HG02610 (cell line): ENCODE results near the gene FGF18.
"Not testable (repeated sequence)": the region's sequence is repeated elsewhere in the genome, so short reads cannot be mapped to it uniquely, and the experiment has no call there.

Source experiments
- ATAC-seq: cut with Tn5 transposase; IDR thresholded peaks from one replicate; pipeline ENCODE4 v1.9.1; 2021; ENCODE audit warnings: mild to moderate bottlenecking, moderate library complexity; ENCODE audit not compliant: unreplicated experiment

FGF18 gene

DNA sequence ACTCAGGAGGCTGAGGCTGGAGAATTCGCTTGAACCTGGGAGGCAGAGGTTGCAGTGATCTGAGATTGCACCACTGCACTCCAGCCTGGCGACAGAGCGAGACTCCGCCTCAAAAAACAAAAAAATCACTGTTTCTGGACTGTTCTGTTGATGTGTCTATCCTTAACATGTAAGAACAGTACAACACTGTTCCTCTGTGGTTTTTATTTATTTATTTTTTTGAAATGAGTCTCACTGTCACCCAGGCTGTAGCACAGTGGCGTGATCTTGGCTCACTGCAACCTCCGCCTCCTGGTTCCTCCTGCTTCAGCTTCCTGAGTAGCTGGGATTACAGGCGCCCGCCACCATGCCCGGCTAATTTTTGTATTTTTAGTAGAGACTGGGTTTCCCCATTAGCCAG lies 20.8 kb upstream of the FGF18 start:
- ATAC-seq: not testable (repeated sequence)

DNA sequence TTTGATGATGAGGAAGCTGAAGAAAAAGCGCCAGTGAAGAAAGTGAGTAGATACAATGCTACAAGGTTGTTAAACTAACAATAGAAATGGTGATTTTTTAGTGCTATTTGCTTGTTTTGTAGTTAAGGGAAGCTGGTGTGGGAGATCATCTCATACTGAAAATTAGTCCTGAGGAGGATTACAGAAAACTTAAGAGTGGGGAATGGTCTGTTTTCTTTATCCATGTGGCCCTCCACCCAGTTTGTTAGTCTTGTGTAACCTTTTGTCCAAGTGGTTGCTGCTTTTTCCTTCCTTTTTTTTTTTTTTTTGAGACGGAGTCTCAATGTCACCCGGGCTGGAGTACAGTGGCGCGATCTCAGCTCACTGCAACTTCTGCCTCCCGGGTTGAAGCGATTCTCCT lies 19.3 kb upstream of the FGF18 start:
- ATAC-seq: no peak

DNA sequence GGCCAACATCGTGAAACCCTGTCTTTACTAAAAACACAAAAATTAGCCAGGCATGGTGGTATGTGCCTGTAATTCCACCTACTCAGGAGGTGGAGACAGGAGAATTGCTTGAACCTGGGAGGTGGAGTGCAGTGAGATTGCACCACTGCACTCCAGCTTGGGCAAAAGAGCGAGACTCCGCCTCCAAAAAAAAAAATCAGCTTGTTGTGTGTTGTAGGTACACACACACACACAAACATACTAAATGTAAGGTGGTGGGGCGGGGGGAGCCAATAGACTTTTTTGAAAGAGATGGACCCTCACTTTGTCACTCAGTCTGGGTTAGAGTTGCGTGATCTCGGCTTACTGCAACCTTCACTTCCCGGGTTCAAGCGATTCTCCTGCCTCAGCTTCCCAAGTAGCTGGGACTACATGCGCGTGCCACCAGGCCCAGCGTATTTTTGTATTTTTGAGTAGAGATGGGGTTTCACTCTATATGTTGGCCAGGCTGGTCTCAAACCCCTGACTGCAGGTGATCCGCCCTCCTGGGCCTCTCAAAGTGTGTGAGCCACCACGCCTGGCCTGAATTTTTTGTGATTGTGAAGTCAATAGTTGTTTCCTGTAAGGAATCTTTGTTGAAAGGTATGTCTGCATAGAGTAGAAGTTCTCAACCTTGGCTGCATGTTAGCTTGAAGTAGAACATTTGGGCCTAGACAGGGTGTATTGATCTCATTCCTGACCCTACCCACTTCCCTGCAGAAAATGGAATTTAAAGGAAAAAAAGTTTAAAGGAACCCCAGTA lies 18.1 kb upstream of the FGF18 start:
- ATAC-seq: no peak

DNA sequence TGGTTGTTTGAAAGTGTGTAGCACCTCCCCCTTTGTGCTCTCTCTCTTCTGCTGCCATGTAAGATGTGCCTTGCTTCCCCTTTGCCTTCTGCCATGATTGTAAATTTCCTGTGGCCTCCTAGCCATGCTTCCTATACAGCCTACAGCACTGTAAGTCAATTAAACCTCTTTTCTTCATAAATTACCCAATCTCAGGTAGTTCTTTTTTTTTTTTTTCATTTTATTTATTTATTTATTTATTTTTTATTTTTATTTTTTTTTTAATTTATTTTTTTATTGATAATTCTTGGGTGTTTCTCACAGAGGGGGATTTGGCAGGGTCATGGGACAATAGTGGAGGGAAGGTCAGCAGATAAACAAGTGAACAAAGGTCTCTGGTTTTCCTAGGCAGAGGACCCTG lies 16.7 kb upstream of the FGF18 start:
- ATAC-seq: not testable (repeated sequence)

DNA sequence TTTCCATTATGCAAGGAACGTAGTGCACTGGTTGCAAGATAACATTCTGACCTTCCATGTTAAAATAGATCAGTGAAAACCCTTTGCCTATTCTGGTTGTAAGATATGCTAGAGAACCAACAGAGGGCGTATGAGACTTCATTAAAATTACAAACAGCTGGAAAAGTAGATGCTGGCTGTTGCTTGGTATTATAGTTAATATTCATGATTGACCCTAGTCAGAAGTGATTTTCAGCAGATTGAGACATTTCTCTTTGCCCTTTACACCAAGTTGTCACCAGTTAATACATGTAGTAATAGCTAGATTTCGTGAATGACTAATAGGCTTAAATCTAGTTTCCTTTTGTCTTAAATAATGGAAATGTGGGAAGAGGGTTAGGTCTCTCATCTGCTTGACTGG lies 13.8 kb upstream of the FGF18 start:
- no peak for ATAC-seq

DNA sequence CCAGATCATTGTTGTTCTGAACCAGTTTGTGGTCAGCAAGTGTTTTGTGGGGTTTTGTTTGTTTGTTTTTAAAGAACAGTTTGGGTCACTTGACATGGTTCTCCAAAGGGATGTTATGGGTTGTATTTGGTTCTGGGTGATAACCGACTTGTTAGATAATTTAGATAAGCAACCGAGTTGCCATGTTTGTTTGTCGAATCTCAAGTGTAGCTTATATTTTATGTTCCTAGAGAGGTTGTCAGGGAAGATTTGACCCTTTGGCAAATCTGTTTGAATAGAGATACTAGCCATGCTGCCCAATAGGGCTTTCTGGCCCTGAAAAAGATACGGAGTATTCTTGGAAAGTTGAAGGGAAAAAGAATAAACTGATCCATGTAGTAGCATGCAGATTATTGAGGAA lies 12.2 kb upstream of the FGF18 start:
- ATAC-seq: no peak

DNA sequence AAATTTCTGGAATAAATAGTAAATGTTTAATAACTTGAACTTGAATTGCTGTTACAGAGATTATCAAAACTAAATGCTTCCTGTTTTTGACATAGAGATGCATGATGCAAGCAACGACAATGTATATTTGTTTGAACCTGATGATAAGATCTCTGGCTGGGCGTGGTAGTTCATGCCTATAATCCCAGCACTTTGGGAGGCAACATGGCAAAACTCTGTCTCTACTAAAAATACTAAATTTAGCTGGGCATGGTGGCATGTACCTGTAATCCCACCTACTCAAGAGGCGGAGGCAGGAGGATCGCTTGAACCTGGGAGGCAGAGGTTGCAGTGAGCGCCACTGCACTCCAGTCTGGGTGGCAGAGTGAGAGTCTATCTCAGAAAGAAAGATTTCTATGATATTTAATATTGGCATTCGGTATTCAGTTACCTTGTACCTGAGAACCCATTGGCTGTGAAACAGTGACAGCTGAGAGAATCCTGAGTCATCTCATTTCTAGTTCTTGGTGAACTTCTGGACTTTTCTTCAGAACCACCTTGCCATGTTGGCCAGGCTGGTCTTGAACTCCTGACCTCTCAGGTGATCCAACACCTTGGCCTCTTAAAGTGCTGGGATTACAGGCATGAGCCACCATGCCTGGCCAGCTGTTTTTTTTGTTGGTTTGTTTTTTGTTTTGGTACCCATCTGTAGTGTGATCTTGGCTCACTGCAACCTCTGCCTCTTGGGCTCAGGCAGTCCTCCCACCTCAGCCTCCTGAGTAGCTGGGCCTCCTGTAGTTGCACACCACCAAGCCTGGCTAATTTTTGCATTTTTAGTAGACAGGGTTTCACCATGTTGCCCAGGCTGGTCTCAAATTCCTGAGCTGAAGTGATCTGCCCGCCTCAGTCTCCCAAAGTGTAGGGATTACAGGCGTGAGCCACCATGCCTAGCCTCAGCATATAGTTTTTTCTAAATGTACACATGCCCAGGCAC lies 10.0 kb upstream of the FGF18 start:
- no peak for ATAC-seq

DNA sequence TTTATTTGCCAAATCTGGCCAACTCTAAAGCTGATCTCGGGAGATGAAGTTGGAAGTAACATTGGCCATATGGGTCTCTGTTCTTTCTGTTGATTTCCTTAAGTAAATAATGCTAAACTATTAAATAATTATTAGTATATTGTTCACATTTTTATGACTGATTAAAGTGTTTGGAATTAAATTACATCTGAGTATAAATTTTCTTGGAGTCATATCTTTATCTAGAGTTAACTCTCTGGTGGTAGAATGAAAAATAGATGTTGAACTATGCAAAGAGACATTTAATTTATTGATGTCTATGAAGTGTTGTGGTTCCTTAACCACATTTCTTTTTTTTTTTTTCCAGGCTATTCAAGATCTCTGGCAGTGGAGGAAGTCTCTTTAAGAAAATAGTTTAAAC lies 9.3 kb upstream of the FGF18 start:
- no peak for ATAC-seq

DNA sequence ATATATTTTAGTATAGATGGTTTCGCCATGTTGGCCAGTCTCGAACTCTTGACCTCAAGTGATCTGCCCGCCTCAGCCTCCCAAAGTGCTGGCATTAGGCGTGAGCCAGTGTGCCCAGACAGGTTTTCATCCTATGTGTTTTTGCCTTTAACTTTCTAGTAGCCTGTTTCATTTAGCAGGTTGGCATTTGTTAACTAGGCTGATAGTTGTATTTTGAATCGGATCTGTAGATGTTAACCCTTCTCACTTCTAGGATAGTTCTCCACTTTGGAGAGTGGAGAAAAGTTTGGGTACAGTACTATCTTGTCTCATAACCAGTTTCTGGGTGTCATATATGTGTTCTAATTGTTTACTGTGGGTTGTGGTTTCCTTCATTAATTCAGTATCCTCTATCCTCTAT lies 7.3 kb upstream of the FGF18 start:
- no peak for ATAC-seq

DNA sequence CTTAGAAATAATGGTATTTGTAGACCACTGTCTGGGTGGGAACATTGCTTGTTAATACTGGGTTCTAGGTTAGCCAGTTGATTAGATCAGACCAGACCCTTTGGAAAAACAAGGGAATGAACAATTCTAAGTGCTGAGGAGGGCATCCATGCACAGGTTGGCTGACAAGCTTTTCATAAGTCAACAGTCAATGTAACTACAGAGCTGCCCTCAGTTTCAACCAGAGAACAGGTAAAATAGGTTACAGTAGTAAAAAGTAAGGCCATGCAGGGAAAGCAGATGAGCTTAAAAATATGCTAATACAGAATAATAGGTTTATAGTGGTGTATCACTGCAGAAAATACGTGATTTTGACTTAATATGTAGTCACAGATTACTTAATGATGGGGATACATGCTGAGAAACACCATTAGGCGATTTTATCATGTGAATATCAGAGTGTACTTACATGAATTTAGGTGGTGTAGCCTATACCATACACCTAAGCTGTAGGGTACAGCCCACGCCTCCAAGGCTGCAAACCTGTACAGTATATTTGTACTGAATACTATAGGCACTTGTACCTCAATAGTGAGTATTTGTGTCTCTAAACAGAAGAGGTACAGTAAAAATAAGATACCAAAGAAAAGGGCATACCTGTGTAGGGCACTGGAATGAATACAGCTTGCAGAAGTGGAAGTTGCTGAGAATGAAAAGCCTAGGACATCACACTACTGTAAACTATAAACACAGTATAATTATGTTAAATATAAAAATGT lies 6.1 kb upstream of the FGF18 start:
- no peak for ATAC-seq

DNA sequence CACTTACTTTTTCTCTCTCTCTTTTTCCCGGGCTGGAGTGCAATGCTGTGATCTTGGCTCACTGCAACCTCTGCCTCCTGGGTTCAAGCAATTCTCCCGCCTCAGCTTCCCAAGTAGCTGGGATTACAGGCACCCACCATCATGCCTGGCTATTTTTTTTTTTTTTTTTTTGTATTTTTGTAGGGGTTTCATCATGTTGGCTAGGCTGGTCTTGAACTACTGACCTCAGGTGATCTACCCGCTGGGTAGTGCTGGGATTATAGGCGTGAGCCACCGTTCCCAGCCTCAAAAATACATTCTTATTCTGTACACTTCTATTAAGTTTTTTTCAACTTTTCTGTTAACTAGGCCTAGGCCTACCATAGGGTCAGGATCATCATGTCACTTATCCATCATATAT lies 5.5 kb upstream of the FGF18 start:
- not testable (repeated sequence) for ATAC-seq

DNA sequence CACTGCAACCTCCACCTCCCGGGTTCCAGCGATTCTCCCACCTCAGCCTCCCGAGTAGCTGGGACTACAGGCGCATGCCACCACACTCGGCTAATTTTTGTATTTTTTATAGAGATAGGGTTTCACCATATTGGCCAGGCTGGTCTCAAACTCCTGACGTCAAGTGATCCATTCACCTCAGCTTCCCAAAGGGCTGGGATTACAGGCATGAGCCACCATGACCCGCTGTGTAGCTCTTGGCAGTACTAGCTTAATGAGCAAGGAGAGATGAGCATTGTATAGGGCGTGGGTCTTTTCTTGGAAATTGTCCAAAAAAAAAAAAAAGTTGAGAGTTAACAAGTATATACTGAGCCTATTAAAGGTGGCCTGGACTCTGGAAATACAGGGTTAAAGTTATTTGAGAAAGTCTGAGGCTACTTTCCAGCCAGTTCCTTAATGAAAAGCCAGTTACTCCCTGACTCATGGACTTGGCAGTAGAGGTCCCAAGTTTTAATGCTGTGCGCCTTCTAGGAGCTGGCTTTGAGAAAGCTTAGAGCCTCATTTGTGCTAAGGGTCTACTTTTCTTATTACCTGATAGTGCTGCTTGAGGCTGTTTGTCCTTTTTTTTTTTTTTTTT lies 4.2 kb upstream of the FGF18 start:
- ATAC-seq: no peak

DNA sequence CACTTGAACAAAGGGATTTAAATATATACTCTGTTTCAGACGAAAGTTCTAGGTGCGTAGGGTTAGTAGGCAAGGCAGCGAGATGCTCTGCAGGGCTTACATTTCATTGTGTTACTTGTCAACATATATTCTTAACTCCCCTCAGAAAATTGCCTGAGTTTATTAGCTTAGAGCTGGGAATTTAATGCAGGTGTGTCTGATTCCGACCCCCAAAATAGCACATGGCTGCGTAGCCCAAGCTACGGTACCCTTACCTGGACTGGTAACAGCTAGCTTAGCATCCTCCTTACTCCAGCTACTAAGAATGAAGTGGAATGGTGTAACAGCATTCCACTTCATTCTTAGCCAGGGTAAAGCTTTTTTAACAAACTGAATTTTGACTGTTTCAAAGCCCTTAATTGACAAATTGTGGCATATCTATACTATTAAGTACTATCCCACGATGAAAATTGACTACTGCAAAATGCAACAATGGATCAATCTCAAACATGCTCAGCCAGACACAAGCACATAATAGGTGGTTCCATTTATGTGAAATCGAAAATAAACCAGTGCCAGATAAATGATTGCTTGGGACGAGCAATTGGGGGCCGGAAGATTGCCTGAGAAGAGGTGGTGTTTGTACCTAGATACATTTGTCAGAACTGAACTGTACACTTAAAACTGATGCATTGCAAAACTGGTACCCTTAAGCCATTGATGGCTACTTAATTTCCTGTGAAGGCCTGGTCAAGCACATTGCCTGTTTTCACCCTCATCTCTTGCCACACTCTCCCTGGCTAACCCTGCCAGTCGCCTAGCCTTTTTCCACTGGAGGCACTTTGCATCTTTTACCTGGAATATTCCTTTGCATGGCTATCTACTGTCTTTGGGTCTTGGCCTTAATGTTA lies 3.0 kb upstream of the FGF18 start:
- ATAC-seq: no peak

DNA sequence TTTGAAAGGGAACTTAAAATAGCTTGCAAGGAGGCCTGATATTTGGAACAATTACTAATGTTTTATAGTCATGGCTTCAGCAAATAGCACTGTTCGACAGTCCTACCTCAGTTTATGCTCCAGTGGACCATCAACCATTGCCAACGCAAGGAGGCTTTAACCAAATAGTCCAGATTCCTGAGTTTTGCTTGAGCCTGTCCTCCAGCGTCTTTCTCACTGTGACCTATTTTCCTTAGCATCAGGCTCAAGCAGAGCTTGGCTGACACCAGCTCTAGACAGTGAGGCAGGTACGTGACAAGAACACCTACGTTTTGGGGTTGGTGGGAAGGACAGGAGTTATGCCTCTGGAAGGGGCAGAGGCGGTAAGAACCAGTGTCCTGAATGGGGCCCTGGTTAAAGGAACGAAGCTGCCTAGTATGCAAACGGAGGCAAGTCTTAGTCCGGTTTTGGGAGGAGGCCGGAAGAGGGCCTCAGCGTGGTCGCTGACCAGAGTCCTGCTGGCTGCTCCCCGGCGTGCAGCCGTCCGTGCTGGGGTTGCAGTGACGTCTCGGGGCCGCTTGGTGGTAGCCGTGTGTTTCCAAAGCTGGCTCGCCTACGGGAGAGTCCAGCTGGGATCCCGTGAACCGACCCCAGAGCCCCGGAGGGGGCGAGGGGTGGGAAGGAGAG lies 998 bp upstream of the FGF18 start:
- ATAC-seq: peak; percentile 49

DNA sequence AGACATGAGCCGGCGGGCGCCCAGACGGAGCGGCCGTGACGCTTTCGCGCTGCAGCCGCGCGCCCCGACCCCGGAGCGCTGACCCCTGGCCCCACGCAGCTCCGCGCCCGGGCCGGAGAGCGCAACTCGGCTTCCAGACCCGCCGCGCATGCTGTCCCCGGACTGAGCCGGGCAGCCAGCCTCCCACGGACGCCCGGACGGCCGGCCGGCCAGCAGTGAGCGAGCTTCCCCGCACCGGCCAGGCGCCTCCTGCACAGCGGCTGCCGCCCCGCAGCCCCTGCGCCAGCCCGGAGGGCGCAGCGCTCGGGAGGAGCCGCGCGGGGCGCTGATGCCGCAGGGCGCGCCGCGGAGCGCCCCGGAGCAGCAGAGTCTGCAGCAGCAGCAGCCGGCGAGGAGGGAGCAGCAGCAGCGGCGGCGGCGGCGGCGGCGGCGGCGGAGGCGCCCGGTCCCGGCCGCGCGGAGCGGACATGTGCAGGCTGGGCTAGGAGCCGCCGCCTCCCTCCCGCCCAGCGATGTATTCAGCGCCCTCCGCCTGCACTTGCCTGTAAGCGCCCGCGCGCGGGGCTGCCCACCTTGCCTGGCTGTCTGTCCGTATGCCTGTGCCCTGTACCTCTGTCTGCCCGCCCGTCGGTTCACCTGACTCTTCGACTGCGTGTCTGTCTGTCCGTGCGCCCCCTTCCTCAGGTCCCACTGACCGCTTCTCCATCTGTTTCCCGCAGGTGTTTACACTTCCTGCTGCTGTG lies 412 bp downstream of the FGF18 start:
- peak; percentile 21 for ATAC-seq

DNA sequence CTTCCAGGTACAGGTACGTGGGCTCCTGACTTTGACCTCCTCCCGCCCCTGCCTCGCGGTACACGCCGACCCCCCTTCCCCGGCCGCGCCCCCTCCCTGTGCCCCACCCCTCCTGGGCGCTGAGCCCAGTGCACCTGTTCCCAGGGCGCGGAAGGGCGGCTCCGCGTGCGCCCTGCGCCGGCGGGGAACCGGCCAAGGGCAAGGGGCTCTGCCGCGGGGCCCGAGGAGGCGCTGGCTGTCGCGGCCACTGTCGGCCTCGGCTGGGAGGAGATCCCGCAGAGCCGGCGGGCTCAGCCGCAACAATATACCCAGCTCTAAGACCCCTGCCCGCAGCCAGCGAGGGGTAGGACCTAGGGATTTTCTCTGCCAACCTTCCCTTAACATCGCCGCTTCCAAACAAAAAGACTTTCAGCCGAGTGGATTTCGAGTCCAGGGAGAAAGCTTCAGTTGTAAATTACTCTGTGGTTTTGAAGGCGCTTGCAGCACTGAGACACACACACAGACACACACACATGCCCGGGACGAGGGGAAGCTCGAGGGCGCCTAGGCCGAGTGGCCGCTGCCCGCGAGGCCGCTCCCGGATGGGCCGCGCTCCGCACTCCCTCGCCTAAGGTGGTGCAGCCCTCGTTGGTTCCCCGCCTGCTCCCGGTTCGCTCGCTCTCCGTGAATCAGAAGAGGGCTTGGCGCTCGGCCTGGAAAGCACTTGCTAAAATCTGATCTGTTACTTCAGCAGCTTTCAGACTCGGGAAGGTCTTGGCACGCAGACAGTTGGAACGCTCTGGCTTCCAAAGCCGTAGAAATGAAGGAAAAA lies 1.2 kb downstream of the FGF18 start:
- ATAC-seq: no peak

DNA sequence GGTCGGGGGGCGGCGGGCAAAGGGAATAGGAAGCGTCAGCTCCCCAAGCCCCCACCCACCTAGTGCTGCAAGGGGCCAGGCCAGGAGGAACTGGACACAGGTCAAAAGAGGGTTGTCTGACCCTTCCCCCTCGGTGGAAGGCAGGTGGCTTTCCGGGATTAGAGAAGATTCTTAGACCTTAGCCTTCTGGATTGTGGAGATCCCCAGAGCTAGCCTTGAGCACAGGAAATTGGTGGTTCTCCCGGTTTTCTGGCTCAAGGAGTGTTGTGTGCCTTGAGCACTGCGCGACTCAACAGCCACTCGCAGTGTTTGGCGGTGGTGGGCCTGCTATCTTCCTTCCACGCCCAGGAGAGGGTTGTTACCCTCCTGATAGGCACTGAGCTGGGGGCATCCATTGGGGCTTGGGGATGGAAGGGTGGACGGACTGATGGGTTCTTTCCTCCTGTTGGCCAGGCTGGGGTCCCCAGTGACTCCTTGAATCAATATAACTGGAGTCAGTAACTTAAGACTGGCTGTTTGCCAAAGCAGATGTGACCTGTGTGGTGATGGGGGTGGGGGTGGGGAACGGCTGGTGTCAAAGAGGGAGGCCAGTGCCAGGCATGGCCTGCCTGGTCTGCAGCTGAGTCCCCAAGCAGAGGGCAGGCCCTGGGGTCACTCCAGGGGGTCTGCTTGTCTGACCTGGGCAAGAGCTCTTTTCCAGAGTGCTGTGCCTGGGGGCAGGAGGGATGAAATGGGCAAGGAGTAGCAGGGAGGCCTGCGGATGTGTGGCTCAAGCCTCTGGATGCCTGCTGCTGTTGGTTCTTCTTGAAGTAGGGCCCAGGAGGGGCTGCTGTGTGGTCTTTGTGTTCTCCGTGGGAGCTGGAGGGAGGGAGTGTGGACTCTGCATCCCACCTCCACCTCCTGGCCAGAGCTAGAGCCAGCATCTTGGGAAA lies 2.1 kb downstream of the FGF18 start:
- no peak for ATAC-seq
